Measurements from ENCODE around the gene TTC13.
"Not testable (repeated sequence)": the region's sequence is repeated elsewhere in the genome, so short reads cannot be mapped to it uniquely, and the experiment has no call there.

TTC13 gene

DNA sequence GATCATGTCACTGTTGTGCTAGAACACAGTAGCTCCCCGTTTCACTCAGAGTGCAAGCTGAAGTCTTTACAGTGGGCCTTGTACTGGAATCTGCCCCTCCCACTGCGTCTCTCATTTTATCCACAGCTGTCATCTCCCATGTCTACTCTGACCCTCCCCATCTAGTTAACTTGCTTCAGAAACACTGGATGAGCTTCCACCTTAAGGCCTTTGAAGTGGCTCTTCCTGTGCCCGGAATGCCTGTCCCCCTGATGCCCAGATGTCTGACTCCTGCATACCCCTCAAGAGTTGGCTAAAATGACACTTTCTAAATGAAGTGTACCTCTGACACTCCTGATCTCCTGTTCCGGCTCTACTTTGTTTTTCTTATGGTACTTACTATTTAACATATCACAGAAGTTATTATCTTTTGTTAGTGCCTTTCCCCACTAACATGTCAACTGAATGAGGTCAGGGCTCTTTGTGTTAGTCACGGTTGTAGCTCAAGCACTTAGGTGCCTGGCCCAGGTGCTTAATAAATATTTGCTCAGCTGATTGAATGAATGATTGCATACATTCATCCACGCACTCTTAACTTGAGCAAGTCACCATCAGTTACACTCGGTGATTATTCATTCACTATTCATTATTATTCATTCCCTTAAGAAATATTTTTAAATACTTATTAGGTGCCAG, 13.6 kb upstream of the TTC13 start:
- no peak for DNase-seq

DNA sequence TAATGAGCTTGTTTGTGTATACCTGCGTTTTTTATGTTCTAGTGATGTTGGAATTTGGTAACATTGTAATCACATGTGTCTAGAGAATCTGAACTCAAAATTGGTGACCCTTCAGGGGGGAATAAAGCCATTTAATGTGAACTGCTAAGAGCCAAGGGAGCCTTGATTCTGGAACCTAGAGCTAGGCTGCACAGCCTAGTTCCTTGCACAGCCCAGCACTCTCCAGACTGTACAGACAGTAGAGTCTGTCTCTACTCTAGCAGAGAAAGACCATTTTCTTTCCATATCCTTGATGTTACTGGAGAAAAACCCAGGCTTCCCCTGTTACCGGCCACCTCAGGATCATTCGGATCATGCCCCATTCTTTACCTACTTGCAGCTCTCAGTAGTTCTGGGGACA, 8.8 kb upstream of the TTC13 start:
- DNase-seq = no peak

DNA sequence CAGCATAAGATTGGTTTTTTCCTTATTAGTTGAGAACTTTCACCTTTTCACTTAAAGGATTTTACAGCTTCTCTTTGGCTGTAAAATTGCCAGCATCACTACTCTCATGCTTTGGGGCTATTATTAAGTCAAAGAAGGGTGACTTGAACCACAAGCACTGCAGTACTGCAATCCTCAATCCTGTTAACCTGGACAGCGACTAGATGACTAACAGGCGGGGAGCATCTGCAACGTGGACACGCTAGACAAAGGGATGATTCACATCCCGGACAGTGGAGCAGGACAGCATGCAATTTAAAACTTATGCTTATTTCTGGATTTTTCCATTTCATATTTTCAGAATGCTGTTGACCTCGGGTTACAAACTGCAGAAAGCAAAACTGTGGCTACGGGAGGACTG, 8.3 kb upstream of the TTC13 start:
- peak; percentile 71 for DNase-seq

DNA sequence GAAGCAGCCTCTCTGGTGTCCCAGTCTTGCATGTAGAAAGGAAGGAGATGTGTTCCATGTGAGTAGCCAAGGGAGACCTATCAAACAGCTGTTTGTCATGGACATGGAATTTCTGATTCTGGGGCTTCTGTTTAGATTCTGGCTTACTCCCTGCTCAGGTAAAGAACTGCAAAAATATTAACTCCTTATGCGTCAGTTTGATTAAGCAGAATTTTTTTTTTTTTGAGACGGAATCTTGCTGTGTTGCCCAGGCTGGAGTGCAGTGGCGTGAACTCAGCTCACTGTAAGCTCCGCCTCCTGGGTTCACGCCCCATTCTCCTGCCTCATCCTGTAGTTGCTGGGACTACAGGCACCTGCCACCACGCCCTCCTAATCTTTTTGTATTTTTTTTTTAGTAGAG, 7.0 kb upstream of the TTC13 start:
- no peak for DNase-seq

DNA sequence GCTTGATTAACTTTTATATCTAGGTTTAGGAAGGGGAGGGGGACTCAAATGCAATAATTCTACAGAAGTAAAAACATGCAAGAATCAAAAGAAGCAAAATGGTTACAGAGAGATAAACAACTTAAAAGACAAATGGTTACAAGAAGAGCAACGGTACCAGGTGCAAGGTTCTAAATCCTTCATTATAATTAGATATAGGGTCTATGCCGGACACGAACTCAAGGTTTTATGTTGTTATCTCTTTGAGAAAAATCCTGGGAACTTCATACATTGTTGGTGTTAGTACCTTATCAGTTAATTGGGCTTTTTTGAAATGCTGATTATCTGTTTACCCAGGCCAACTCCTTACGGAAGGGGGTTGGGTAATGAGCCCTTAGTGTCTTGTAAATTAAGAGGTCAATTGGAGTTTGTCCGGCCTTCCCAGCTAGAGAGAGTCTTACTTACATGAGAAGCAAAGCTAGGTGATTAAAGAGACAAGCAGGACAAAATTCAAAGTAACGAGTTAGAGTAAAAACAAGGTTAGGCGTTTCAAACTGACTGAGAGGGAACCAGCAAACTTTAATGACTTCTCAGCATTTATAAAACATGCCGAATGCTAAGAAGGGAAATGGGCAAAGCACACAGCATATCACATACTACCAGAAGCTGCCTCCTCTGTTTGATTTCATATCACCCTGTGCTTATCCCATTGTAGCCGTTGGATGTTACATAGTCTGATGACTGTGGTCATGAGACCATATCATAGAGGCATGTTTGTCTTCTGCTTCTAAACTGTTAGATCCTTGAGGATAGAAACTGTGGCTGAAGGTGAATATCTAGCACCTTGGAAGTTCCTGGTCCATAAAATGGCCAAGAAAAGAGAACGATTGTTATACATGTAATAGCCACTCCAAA, 6.2 kb upstream of the TTC13 start:
- not testable (repeated sequence) for DNase-seq

DNA sequence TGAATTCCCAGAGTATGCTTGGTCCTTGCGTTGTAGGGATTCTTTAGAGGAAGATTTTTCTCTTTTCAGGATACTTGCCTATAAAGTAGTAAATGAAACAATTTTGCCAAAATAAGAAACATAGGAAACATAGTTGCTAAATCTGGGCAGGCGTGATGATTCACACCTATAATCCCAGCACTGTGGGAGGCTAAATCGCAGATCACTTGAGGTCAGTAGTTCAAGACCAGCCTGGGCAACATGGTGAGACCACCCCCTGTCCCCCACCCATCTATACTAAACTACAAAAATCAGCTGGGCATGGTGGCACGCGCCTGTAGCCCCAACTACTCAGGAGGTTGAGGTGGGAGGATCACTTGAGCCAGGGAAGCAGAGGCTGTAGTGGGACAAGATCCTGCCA, 5.2 kb upstream of the TTC13 start:
- DNase-seq = no peak

DNA sequence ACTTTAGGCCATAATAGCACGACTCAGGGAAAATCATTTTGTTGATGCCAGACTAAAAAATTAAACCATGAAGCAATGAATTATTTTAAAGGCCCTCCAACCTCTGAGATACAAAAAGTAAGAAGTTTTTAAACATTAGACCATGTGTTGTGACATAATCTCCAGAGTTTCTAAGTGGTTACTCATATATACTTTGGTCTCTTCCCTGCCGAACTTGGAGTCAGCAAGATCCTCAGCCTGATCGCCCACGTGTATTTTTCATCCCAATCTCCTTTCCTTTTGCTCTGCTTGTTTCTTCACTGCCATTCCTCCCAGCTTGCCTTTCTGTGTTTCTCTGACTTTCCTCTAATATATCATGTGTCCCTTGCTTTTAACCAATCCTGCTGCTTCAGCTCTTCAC, 4.0 kb upstream of the TTC13 start:
- DNase-seq = peak; percentile 71

DNA sequence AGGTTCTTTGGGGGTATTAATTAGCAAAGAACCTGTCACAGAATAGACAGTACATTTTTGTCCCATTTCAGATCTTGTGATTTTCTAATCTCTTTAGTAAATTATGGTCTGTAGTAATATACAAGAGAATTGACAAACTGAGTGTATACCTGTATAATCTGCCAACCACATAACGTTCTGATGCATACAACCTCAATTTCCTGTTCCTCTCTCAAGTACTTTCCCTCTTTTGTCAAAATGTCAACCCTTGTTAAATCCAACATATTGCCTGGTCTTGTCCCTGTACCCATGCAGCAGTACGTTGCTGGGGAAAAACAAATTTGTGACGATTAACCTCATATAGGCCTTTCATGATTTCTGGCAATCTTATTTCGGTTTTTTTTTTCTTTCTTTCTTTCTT, 1.3 kb upstream of the TTC13 start:
- no peak for DNase-seq

DNA sequence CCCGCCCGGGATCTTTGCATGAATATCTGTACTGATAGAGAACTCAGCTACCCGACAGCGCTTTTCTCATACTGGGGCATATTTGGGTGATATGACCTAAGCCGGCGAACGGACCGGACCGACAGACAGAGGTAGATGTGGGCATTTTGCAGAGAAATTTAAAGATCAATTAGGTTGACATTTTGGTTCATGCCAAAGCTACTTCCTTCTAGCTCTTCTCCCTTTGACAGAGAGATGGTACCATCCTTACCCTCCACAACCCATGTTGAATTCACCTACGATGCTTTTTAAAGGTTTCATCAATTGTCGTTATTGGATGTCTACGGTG, 692 bp upstream of the TTC13 start:
- no peak for DNase-seq

DNA sequence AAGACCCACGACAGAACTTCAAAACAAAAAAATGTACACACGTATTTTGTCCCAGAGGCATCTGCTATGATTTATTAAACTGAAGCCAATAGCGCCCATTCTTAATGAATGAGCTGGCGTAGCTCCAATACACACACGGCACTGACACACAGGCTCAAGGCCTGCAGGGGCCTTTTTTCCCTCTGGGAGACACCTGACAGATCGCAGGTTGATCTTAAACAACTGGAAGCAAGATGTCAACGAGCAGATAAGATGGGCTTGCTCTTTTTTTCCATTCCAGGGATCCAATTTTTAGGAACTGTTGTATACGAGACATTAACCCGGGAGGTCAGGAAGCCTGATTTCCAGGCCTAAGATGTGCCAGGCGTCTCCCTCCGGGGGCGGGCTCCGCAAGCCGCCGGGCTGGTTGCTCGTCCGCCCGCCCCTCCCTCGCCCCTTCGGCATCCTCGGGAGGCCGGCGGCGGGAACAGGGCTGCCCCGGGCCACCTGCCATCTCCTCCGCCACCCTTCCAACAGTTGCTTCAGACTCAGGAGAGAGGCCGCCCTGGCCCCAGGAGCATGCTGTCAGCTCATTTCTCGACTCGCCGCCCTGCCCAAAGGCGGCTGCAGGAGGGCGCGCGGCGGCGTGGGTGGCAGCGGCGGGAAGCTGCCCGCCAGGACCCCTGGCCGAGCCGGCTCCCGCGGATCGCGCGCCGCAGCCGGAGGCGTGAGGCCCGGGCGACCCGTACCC, 735 bp downstream of the TTC13 start:
- DNase-seq = peak; percentile 5

DNA sequence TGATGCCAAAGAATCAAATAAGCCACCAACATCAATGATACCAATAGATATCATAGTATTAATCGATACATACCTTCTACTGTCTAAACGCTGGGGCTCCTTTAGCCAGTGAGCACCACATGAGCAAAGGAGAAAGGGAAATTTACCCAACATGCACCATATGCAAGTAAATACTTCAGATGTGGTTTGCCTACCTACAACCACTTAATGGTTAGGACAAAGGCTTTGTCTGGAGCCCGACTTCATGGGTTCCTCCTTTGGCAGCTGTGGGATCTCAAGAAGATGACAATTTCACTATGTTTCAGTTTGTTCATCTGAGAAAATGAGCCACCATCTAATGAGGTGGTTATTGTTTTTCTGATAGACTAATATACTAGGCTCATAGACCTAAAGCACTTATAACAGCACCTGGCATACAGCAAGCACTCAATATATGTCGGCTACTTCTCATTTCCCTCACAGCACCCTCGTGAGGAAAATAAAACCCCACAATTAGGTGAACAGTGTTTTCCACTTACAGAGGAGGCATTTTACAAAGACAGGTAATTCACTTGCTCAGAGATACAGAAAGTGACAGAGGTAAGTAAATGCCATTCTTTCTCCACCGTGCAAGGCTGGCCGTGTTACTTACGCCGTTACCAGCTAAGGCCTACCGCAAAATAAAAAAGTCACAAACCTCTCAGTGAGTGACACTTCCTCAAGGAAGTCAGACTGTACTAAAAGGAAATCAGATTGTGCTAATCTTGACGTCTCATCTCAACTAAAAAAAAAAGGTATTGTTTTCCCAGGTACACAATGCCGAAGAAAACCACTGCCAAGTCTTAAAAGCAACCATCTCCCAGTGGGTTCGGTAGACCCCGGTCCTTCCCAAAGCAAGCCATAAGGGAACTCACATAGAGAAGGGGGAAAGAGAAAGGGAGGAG, 1.6 kb downstream of the TTC13 start:
- DNase-seq = no peak

DNA sequence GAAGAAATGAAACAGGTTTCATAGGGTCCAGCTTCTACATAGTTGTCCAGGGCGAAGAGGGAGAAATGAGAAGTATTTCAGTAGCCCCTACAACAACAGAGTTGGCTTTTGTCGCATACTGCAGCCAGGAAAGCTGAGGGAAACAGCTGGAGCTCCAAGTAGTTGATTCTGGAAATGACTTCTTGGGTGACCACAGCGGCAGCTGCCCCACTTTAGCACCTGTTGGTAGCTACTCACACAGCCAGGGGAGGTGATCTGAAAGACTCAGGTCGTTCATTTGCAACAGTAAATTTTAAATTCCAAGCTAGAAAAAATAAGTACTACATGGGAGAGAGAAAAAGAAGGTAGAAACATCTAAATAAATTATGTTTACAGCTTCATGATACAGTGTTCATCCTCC, 2.3 kb downstream of the TTC13 start:
- DNase-seq = no peak

DNA sequence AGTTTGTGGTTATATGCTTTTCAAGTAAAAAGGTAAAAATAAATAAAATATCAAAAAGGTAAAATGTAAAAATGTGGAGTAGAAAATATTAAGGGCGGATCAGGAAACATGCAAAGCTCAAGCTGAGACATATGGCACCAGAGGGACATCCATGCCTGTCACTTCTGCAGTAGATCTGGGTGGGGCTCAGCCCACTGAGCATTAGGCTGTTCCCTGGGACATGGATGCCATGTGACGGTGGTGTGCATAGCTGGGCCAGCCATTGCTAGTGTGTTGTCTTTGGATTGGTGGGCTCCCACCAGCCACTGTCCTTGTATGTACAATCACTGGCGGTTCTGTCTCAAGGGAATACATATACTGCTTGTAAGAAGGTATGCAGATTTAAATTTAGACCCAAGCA, 3.0 kb downstream of the TTC13 start:
- DNase-seq = no peak

DNA sequence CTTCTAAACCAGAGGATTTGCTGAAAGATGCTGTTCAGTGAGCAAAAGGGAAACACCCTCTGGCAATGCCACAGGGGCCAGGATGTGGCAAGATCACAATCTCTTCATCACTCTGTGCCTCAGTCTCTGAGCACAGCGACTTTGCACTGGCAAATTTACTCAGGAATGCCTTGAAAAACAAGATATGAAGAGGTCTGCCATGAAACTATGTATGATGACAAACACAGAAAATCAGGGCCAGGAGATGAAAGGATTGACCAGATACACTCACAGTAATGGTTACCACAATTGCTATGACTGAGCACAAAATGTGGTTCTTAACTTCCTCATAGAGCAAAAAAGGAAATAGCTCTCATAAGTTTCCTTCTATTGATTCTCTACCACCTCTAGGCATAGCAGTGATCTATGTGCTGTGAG, 5.8 kb downstream of the TTC13 start:
- peak; percentile 4 for DNase-seq

DNA sequence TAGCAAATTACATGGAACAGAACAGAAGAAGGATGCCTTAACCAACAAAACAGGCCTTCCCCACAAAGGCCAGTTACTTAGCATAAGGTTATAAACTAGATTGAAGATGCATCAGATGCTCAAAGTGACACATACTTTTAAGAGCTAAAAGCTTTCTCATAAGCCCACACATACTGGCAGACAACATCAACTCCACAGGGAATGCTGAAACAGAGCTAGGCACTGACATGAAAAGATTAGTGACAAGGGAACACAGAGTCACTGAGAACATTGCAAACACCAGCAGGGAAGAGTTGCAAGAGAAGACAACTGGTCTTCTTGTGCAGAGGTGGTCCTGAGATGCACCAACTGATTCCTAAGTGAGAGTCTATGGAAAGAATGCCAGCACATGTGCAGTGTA, 6.9 kb downstream of the TTC13 start:
- no peak for DNase-seq

DNA sequence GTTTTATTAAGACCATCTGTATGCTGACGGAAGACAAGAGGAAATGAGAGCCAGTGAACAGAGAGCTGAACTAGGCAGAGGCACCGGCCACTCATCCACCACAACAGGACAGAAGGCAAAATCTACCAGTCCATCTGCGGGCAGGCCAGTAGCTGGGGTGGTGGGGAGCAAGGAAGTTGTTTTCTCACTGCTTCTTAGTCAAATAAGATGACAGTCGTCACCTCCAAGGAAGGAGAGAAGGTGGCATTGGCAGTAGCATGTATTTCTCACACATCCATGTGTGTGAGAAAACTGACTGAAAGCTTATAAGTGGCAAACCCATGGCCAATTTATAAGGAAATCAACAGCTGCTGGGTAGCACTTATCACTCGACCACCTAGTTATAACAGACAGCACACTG, 8.2 kb downstream of the TTC13 start:
- no peak for DNase-seq

DNA sequence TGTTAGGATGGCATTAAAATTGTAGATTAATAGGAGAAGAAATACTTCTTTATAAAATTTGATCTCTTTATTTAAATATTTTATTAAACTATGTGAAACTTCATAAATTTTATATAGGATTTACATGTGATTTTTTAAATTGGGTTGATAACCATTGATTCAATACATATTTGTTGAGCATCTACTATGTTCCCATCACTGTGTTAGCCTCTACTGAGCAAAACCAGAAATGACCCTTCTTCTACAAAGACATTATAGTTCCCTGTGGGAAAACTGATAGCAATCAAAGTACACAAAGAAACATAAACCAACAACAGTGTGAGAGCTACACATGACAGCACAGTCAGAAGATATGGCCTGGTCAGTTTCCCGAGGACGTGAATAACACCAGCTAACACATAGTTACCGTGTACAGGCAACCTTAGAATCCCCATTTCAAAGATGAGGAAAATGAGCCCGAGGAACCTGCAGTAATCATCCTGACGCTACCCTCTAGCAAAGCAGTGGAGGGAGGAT, 12.2 kb downstream of the TTC13 start:
- no peak for DNase-seq

DNA sequence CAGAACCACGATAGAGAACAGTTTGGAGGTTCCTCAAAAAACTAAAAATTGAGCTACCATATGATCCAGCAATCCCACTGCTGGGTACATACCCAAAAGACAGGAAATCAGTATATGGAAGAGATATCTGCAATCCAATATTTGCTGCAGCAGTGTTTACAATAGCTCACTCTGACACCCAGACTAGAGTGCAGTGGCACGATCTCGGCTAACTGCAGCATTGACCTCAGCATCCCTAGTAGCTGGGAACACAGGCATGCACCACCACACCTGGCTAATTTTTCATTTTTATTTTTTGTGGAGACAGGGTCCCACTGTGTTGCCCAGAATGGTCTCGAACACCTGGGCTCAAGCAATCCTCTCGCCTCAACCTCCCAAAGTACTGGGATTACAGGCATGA, 13.1 kb downstream of the TTC13 start:
- no peak for DNase-seq

DNA sequence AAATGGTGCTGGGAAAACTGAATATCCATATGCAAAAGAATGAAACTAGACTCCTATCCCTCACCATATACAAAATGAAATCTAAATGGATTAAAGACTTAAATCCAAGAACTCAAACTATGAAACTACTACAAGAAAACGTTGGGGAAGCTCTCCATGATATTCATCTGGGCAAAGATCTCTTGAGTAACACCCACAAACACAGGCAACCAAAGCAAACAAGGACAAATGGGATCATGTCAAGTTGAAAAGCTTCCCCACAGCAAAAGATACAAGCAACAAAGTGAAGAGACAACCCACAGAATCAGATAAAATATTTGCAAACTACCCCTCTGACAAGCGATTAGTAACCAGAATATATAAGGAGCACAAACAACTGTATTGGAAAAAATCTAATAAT, 13.8 kb downstream of the TTC13 start:
- no peak for DNase-seq

DNA sequence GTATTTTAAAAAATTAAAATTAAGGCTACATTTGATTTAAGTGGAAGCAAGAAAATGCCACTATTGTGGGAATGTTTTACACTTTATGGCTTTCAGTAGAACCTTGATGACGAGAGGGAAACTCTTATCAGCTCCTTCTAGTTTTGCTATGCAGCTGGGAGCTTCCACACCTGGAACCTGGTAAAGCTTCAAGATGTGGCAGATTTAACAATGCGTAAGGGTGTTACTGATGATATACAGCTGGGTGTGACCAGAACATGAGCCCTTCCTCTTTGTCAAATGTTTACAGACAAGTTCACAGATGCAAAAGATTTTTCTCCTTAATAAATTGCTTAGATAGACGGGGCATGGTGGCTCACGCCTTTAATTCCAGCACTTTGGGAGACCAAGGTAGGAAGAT, 20.3 kb downstream of the TTC13 start:
- DNase-seq = no peak

DNA sequence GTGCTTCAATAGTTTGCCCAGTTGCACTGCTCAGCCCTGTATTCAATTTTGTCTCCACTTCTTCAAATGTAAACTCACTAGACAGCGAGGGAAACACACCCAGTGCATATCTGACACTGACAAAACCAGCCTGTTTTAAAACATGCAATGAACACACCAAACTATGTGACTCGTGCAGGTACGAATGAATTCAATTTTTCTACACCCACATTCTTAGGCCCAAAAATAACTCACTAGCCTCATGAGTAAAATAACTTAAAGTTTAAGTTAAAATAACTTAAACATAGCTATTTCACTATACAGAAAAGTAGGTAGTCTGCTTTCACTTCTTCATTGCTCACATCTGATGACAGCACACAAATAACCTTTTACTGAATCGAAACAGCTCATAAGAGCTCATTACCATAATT, 21.1 kb downstream of the TTC13 start:
- DNase-seq = no peak

DNA sequence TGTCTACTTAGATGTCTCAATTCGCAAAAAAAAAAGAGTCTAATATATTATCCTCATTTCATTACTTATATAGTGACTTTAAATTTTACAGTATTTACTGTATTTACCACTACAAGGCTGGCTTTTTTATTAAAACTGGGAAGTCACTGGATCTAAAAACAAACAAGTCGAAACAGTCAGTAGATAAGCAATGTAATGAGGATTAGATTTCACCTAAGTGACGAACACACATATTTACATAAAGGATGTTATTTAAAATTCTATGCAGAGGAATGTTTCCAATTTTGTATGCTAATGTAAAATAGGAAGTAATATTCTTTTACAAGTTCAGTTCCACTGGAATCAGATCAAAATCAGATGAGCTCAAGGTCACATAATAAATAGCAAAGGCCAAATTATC, 28.3 kb downstream of the TTC13 start:
- no peak for DNase-seq

All from fibroblast of skin of abdomen (primary cell).